ENCODE measurements around the gene TES.
A peak's percentile ranks its signal among the peaks of the same experiment; 100 is the strongest.

The TES gene

DNA sequence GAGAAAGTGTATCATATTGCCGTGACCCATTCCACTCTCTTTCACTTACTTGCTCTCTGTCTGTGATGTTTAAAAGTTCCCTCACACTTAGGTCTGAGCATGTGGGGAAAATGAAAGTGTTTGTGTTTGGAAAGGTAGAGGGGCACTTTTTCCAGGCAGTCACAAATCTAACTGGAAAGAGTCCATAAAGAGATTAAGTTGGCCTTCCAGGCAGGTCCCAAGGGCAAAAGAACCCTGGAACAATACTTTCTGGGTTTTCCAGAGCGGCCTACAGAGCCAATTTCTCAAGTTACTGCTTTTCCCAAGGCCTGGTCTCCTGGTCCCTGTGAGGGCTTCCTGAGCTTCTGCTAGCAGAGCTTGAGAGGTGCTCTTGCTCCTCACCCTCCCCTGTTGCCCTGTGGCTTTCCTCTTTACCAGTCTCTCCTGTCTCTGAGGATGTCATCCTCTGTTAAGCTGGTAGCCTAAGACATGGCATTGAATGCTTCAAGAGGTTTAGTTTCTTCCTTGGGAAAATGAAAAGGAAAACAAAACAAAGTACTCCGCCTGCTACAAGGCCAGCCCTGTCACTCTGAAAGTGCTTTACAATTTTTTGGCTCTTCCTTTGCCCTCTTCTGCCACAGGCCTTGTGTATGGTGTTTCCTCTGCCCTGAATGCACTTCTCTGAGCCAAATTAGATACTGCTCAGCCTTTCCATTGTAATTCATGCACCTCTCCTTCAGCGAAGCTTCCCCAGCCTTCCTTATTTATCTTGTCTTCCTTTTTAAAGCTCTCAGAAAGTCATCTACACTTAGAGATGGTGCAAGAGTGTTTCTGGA, 20.1 kb downstream of the TES start:
- no peak for DNase-seq (ENCODE audit: low read depth)
- H3K4me3 ChIP-seq (ENCODE audit: low read depth, low read length): no peak overlapping the region
- TF ChIP-seq, protein P1, sequence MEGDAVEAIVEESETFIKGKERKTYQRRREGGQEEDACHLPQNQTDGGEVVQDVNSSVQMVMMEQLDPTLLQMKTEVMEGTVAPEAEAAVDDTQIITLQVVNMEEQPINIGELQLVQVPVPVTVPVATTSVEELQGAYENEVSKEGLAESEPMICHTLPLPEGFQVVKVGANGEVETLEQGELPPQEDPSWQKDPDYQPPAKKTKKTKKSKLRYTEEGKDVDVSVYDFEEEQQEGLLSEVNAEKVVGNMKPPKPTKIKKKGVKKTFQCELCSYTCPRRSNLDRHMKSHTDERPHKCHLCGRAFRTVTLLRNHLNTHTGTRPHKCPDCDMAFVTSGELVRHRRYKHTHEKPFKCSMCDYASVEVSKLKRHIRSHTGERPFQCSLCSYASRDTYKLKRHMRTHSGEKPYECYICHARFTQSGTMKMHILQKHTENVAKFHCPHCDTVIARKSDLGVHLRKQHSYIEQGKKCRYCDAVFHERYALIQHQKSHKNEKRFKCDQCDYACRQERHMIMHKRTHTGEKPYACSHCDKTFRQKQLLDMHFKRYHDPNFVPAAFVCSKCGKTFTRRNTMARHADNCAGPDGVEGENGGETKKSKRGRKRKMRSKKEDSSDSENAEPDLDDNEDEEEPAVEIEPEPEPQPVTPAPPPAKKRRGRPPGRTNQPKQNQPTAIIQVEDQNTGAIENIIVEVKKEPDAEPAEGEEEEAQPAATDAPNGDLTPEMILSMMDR (IDR thresholded peaks at IDR 0.05; ENCODE audit: low read depth, low read length): no peak
- TF ChIP-seq, protein P2, sequence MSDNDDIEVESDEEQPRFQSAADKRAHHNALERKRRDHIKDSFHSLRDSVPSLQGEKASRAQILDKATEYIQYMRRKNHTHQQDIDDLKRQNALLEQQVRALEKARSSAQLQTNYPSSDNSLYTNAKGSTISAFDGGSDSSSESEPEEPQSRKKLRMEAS (IDR thresholded peaks at IDR 0.05; ENCODE audit: low read depth, low read length): no peak
- TF ChIP-seq POLR2A (IDR thresholded peaks at IDR 0.05; ENCODE audit: extremely low read depth, insufficient read length) (no peak), MYC (IDR thresholded peaks at IDR 0.05; ENCODE audit: low read depth, low read length) (no peak)

DNA sequence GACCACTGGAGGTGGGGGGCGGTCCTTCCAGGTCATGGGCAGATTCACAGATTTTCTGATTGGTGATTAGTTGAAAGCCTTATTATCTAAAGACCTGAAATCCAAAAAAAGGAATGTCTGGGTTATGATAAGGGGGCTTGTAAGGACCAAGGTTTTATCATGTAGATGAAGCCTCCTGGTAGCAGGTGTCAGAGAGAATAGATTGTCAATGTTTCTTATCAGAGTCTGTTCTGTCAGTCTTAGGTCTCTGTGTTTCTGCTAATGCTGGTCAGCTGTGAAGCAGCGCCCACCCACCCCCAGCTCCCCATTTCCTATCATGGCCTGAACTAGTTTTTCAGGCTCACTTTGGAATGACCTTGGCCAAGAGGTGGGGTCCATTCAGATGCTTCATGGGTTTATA, 21.2 kb downstream of the TES start:
- no peak for DNase-seq (ENCODE audit: low read depth)
- TF ChIP-seq, protein P1 (IDR thresholded peaks at IDR 0.05; ENCODE audit: low read depth, low read length): no peak
- no peak for TF ChIP-seq MYC (IDR thresholded peaks at IDR 0.05; ENCODE audit: low read depth, low read length)
- TF ChIP-seq, protein P2 (IDR thresholded peaks at IDR 0.05; ENCODE audit: low read depth, low read length): no peak
- no peak for TF ChIP-seq POLR2A (IDR thresholded peaks at IDR 0.05; ENCODE audit: extremely low read depth, insufficient read length)

DNA sequence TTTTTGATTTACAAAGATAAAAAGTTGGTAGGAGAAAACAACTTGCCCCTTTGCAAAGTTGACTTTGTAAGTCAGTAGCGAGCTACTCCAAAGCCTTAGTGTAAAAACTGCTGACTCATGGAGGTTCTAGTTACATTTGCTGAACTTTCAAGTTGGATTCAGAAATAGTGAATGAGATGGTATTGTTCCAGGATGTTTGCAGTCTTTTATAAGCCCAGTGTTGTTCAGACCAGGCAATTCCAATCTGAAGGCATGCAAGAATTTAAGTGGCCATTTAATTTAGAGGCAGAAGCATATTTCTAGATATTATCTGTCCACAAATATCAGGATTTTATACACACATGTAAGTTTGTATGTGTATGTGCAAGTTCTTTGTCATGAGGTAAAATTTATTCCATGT, 21.6 kb downstream of the TES start:
- peak; percentile 31 for DNase-seq (ENCODE audit: low read depth)

More for the DNA sequence above, 21.2 kb downstream of the TES start:
- H3K4me3 ChIP-seq (ENCODE audit: low read depth, low read length): no peak overlapping the region

DNA sequence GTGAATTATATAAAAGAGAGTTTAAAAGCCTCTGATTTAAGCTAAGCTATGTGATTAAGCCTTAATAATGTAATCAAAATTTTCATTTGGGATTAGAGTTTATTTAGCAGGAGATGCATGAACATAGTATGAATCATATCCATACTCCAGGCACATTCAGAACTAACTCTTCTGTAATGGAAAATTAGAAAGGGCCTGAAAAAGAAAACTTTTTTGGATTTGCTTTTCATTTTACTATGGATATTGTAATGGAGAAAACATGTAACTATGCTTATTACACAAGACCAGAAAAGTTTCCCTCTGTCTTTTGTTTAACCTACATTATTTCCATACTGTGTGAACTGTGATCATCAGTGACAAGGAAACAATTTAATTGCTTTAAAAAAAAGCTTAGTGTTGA, 22.0 kb downstream of the TES start:
- no peak for DNase-seq (ENCODE audit: low read depth)
- TF ChIP-seq POLR2A (IDR thresholded peaks at IDR 0.05; ENCODE audit: extremely low read depth, insufficient read length) (no peak), MYC (IDR thresholded peaks at IDR 0.05; ENCODE audit: low read depth, low read length) (no peak)
- TF ChIP-seq, protein P1 (IDR thresholded peaks at IDR 0.05; ENCODE audit: low read depth, low read length): no peak
- TF ChIP-seq, protein P2 (IDR thresholded peaks at IDR 0.05; ENCODE audit: low read depth, low read length): no peak
- no peak overlapping the region for H3K4me3 ChIP-seq (ENCODE audit: low read depth, low read length)

More for the DNA sequence above, 21.6 kb downstream of the TES start:
- no peak overlapping the region for H3K4me3 ChIP-seq (ENCODE audit: low read depth, low read length)
- TF ChIP-seq, protein P2 (IDR thresholded peaks at IDR 0.05; ENCODE audit: low read depth, low read length): no peak
- no peak for TF ChIP-seq POLR2A (IDR thresholded peaks at IDR 0.05; ENCODE audit: extremely low read depth, insufficient read length)
- TF ChIP-seq, protein P1 (IDR thresholded peaks at IDR 0.05; ENCODE audit: low read depth, low read length): no peak
- TF ChIP-seq MYC (IDR thresholded peaks at IDR 0.05; ENCODE audit: low read depth, low read length): no peak

DNA sequence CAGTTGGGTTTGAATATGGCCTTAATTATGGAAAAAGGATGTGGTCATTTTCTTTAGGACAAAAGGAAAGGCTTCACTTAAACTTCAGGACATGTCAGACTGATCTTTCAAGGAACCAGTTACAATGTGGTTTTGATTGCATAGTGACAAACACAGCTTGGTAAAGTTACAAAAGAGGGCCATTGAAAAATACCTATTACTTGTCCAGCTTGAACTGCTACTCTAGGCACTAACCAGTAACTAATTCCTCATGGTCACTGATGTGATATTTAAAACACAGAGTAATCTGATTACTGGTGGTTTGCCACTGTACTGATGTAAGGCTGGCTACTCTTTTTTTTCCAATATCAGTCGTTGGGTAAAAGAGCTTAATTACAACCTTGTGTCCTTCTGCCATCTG, 22.6 kb downstream of the TES start:
- no peak overlapping the region for H3K4me3 ChIP-seq (ENCODE audit: low read depth, low read length)
- no peak for DNase-seq (ENCODE audit: low read depth)
- TF ChIP-seq, protein P2 (IDR thresholded peaks at IDR 0.05; ENCODE audit: low read depth, low read length): no peak
- TF ChIP-seq, protein P1 (IDR thresholded peaks at IDR 0.05; ENCODE audit: low read depth, low read length): no peak
- TF ChIP-seq MYC (IDR thresholded peaks at IDR 0.05; ENCODE audit: low read depth, low read length) (no peak), POLR2A (IDR thresholded peaks at IDR 0.05; ENCODE audit: extremely low read depth, insufficient read length) (no peak)
